Left ventricle myocardium inferior (tissue), 1 donor: ENCODE data around the gene MACF1. TPM values are rescaled to one million over a fixed set of nuclear protein-coding genes. Genes with fewer than 3 reads are reported as not detected.
"Not testable (repeated sequence)": the region's sequence is repeated elsewhere in the genome, so short reads cannot be mapped to it uniquely, and the experiment has no call there.

Experiments used
- DNase-seq: peaks from one replicate; pipeline ENCODE4 v3.0.0-alpha.2; 2020
- H3K27ac ChIP-seq: fragments of 200-600 bp; replicated peaks from 2 replicates; pipeline ENCODE4 v1.8.0; 2021
- H3K27me3 ChIP-seq: fragments of 200-600 bp; 2 replicates; pipeline ENCODE4 v1.8.0; 2021; ENCODE audit warnings: low read depth
- H3K36me3 ChIP-seq: fragments of 200-600 bp; 2 replicates; pipeline ENCODE4 v1.8.0; 2021
- H3K4me1 ChIP-seq: fragments of 200-600 bp; 2 replicates; pipeline ENCODE4 v1.8.0; 2021
- H3K4me3 ChIP-seq: fragments of 200-600 bp; 2 replicates; pipeline ENCODE4 v1.8.0; 2021; ENCODE audit warnings: mild to moderate bottlenecking, moderate library complexity
- H3K9me3 ChIP-seq: fragments of 200-600 bp; replicated peaks from 2 replicates; pipeline ENCODE4 v1.8.0; 2021
- intact Hi-C: fragments of 100-400 bp; cut with micrococcal nuclease; formaldehyde crosslinking; loops from one replicate; pipeline ENCODE4 v1.11.0; 2022
- total RNA-seq: library from RNA; stranded (reverse); fragmentation: NEBNext Ultra II Directional; extraction: Animal tissue kit (Norgen Biotek cat#: 25700); gene quantifications from one replicate; pipeline ENCODE4 v1.2.1, GENCODE V29; 2021
- TF ChIP-seq, protein P1 (sequence below): fragments of 200-600 bp; IDR thresholded peaks from 2 replicates; pipeline ENCODE4 v1.8.0; 2021; ENCODE audit warnings: antibody characterized with exemption, mild to moderate bottlenecking, borderline replicate concordance
- donor health status: DM: no; HTN: yes; CAD: no; lungs with severe emphysema.

Gene MACF1
- total RNA-seq, 1 donor from 2014 or later, result 181 TPM

- Histone ChIP-seq H3K27ac (no peak overlapping the region), H3K9me3 (no peaks in the 10 kb centered on the region), H3K4me1 (peaks cover 59% of the 10 kb centered on the region), H3K27me3 (no peaks in the 10 kb centered on the region), H3K4me3 (no peak overlapping the region), H3K36me3 (no peaks in the 10 kb centered on the region)
- DNase-seq, result no peak
- intact Hi-C loops, result no loop called here
- TF ChIP-seq, protein P1, sequence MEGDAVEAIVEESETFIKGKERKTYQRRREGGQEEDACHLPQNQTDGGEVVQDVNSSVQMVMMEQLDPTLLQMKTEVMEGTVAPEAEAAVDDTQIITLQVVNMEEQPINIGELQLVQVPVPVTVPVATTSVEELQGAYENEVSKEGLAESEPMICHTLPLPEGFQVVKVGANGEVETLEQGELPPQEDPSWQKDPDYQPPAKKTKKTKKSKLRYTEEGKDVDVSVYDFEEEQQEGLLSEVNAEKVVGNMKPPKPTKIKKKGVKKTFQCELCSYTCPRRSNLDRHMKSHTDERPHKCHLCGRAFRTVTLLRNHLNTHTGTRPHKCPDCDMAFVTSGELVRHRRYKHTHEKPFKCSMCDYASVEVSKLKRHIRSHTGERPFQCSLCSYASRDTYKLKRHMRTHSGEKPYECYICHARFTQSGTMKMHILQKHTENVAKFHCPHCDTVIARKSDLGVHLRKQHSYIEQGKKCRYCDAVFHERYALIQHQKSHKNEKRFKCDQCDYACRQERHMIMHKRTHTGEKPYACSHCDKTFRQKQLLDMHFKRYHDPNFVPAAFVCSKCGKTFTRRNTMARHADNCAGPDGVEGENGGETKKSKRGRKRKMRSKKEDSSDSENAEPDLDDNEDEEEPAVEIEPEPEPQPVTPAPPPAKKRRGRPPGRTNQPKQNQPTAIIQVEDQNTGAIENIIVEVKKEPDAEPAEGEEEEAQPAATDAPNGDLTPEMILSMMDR, result peak; percentile 24
Observed at GRCh38 chr1:39160703-39161102, 43.8 kb upstream of the MACF1 start.

DNA sequence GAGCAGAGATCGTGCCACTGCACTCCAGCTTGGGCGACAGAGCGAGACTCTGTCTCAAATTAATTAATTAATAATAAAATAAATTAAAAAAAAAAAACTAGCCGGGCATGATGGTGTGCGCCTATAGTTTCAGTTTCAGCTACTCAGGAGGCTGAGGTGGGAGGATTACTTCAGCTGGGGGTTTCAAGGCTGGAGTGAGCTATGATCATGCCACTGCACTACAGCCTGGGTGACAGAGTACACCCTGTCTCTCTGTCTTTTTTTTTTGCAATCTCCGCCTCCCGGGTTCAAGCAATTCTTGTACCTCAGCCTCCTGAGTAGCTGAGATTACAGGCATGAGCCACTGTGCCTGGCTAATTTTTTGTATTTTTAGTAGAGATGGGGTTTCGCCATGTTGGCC lies 42.7 kb upstream of the MACF1 start:
- H3K36me3 ChIP-seq, H3K9me3 ChIP-seq, H3K27me3 ChIP-seq, H3K4me3 ChIP-seq, H3K27ac ChIP-seq, intact Hi-C loops, DNase-seq: not testable (repeated sequence)
- peaks cover 68% of the 10 kb centered on the region for H3K4me1 ChIP-seq

DNA sequence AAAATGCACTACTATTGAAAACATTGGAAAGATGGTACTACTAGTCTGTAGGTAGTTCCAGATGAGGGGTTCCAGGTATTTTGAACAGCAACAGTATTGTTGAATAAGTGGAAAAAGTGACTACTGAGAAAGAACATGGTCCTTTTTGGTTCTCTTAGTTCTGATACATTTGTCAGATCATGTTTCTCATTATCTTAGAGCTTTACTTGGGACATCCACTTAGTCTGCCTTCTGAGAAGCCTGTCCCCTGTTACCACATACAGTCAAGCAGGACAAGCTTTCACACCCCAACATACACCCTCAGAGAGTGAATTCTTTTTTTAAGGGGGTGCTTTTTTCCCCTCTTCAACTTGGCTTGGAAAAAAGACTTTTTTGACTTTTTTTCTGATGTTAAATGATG lies 41.0 kb upstream of the MACF1 start:
- intact Hi-C loops, result no loop called here
- Histone ChIP-seq H3K4me1 (peaks cover 74% of the 10 kb centered on the region), H3K27ac (no peak overlapping the region)

GRCh38 chr1:39164256-39164655 lies 40.2 kb upstream of the MACF1 start:
- Histone ChIP-seq H3K9me3 (no peaks in the 10 kb centered on the region), H3K4me3 (no peak overlapping the region), H3K36me3 (no peaks in the 10 kb centered on the region), H3K27me3 (no peaks in the 10 kb centered on the region), H3K27ac (peak overlapping the region; percentile 34), H3K4me1 (peaks cover 69% of the 10 kb centered on the region)
- DNase-seq, result no peak
- TF ChIP-seq, protein P1, result no peak
- intact Hi-C loops, result no loop called here

More for the DNA sequence above, 41.0 kb upstream of the MACF1 start:
- Histone ChIP-seq H3K27me3 (no peaks in the 10 kb centered on the region), H3K36me3 (no peaks in the 10 kb centered on the region), H3K9me3 (no peaks in the 10 kb centered on the region), H3K4me3 (no peak overlapping the region)
- no peak for DNase-seq
- TF ChIP-seq, protein P1, result no peak

- Histone ChIP-seq H3K36me3 (no peaks in the 10 kb centered on the region), H3K4me3 (no peak overlapping the region), H3K4me1 (peaks cover 63% of the 10 kb centered on the region), H3K9me3 (no peaks in the 10 kb centered on the region), H3K27me3 (no peaks in the 10 kb centered on the region), H3K27ac (peak overlapping the region; percentile 34)
- TF ChIP-seq, protein P1, result no peak
- intact Hi-C loops, result no loop called here
- no peak for DNase-seq
Observed at GRCh38 chr1:39165049-39165448, 39.4 kb upstream of the MACF1 start.

DNA sequence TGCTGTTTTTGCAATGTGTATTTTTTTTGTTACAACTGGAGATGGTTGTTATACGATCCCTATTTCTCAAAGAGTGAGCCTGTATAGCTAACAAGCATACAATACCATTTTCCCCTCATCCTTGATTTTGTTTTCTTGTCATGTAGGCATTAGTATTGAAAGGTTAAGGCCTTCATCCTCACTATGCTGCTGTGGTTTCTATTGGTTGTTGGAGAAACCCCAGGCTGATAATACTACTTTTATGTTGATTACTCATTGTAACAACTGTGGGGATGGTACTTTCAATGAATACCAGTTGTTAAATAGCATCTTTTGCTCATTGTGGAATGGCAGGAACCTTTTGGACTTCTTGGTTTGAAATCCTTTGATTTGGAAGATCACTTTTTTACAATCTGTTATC lies 39.0 kb upstream of the MACF1 start:
- Histone ChIP-seq H3K27ac (peak overlapping the region; percentile 34), H3K27me3 (no peaks in the 10 kb centered on the region), H3K4me3 (no peak overlapping the region), H3K36me3 (no peaks in the 10 kb centered on the region), H3K9me3 (no peaks in the 10 kb centered on the region), H3K4me1 (peaks cover 62% of the 10 kb centered on the region)
- TF ChIP-seq, protein P1, result no peak
- intact Hi-C loops, result no loop called here
- DNase-seq, result no peak
